ENCODE data around the gene SYNJ2. TPM values are rescaled to one million over a fixed set of nuclear protein-coding genes. Genes with fewer than 3 reads are reported as not detected.

SYNJ2 gene
- total RNA-seq, 1 donor from 2014 or later, result 8.3 TPM

DNA sequence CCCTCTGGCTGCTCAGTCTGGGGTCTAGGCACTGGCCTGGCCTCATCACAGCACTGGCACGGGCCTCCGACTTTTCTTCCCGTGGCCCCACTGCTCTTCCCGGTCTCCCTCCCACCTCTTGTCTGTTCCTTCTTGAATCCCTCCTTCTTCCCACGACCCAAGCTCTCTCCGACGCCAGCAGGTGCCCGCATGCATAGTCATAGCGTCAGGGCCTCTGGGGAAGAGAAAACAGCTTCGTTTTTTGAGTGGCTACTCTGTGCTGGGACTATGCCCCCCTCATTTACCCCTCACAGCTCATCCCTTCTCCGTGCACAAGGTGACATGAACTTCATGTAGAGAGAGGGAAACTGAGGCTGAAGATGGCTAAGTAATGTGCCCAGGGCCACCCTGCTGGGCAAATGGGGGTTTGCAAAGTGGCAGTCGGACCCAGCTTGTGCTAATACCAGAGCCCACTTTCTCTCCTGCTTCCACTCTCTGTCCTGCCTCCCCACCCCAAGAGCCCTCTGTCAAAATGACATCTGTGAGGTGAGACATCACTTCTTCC is 59.2 kb downstream of the SYNJ2 start:
- Histone ChIP-seq H3K27ac (peak overlapping the region; percentile 81), H3K4me1 (peaks cover 45% of the 10 kb centered on the region), H3K4me3 (no peak overlapping the region), H3K27me3 (no peaks in the 10 kb centered on the region), H3K9me3 (no peaks in the 10 kb centered on the region), H3K36me3 (no peaks in the 10 kb centered on the region)
- intact Hi-C loops (cut with DNase I), result no loop called here
- TF ChIP-seq POLR2AphosphoS5 (IDR thresholded peaks at IDR 0.05; ENCODE audit: insufficient read depth in 1 of 2, low read depth in 1 of 2), result no peak
- no peak for TF ChIP-seq POLR2A (IDR thresholded peaks at IDR 0.05)
- TF ChIP-seq, protein P1, sequence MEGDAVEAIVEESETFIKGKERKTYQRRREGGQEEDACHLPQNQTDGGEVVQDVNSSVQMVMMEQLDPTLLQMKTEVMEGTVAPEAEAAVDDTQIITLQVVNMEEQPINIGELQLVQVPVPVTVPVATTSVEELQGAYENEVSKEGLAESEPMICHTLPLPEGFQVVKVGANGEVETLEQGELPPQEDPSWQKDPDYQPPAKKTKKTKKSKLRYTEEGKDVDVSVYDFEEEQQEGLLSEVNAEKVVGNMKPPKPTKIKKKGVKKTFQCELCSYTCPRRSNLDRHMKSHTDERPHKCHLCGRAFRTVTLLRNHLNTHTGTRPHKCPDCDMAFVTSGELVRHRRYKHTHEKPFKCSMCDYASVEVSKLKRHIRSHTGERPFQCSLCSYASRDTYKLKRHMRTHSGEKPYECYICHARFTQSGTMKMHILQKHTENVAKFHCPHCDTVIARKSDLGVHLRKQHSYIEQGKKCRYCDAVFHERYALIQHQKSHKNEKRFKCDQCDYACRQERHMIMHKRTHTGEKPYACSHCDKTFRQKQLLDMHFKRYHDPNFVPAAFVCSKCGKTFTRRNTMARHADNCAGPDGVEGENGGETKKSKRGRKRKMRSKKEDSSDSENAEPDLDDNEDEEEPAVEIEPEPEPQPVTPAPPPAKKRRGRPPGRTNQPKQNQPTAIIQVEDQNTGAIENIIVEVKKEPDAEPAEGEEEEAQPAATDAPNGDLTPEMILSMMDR (IDR thresholded peaks at IDR 0.05), result no peak
- no peak for DNase-seq (ENCODE audit: extremely low spot score in 2 of 2)

DNA sequence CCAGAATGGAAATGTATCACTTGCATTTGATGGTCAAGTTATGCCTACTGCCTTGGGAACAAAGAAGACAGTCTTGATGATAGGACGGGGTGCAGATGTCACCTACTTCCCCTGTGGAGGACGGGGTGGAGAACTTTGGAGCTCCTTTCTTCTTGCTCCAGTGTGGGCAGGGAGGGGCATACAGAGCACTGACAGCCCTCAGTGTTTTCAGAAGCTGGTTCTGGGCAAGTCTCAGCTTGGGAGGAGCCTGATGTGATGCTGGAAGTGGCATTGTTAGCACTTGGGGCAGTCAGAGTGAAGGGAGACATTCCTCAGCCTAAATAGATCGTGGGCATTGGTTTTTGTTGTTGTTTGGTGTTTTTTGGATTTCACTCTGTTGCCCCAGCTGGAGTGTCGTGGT is 59.7 kb downstream of the SYNJ2 start:
- no peak for DNase-seq (ENCODE audit: extremely low spot score in 2 of 2)

DNA sequence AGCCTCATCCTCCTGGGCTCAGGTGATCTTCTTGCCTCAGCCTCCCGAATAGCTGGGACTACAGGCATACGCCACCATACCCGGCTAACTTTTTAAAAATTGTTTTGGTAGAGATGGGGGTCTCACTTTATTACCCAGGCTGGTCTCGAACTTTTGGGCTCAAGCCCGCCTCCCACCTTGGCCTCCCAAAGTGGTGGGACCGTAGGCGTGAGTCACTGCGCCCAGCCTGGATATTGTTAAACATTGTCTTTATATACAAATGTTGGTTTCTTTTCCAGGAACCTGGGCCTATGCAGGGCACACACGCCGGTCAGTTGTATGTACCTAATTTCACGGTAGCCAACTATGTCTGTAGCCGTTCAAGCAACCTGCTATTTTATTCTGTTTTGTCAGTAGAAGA is 60.1 kb downstream of the SYNJ2 start:
- DNase-seq (ENCODE audit: extremely low spot score in 2 of 2), result no peak
- H3K4me1 ChIP-seq, result peaks cover 45% of the 10 kb centered on the region
- H3K9me3 ChIP-seq, result no peaks in the 10 kb centered on the region
- H3K27ac ChIP-seq, result peak overlapping the region; percentile 81
- H3K36me3 ChIP-seq, result no peaks in the 10 kb centered on the region
- no peak overlapping the region for H3K4me3 ChIP-seq
- H3K27me3 ChIP-seq, result no peaks in the 10 kb centered on the region
- intact Hi-C loops (cut with DNase I), result no loop called here
- TF ChIP-seq POLR2A (IDR thresholded peaks at IDR 0.05), result no peak
- TF ChIP-seq, protein P1 (IDR thresholded peaks at IDR 0.05), result no peak
- TF ChIP-seq POLR2AphosphoS5 (IDR thresholded peaks at IDR 0.05; ENCODE audit: insufficient read depth in 1 of 2, low read depth in 1 of 2), result no peak

More for the DNA sequence above, 59.7 kb downstream of the SYNJ2 start:
- peaks cover 45% of the 10 kb centered on the region for H3K4me1 ChIP-seq
- no peaks in the 10 kb centered on the region for H3K36me3 ChIP-seq
- H3K4me3 ChIP-seq, result no peak overlapping the region
- H3K9me3 ChIP-seq, result no peaks in the 10 kb centered on the region
- intact Hi-C loops (cut with DNase I), result no loop called here
- H3K27me3 ChIP-seq, result no peaks in the 10 kb centered on the region
- H3K27ac ChIP-seq, result peak overlapping the region; percentile 81
- TF ChIP-seq POLR2A (IDR thresholded peaks at IDR 0.05) (no peak), POLR2AphosphoS5 (IDR thresholded peaks at IDR 0.05; ENCODE audit: insufficient read depth in 1 of 2, low read depth in 1 of 2) (no peak)
- TF ChIP-seq, protein P1 (IDR thresholded peaks at IDR 0.05), result no peak

DNA sequence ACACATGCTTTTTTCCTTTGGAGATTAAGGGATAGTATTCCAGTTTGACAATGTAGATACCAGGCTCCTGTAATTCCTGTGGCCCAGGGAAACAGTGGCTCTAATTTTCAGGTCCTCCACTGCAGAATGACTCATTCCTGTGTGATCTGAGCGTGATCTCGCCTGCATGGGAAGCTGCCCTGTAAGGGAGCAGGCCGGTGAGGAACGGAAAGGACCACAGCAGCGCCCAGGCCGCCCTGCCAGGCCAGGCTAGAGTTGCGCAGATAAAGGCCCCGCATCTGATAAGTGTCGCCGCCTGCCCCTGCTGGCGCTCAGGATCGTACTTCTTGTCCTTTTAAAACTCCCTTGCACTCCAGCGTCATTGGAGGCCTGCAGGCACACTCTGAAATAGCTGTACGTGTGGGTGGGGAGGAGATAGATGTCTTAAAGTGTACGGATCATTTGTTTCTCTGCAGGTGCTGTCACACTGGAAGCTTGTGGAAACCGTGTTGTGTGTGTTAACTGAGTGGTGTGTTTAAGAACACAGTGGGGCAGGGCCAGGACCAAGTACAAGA is 60.7 kb downstream of the SYNJ2 start:
- Histone ChIP-seq H3K27me3 (no peaks in the 10 kb centered on the region), H3K36me3 (no peaks in the 10 kb centered on the region), H3K9me3 (no peaks in the 10 kb centered on the region), H3K27ac (peak overlapping the region; percentile 81), H3K4me1 (peaks cover 45% of the 10 kb centered on the region), H3K4me3 (no peak overlapping the region)
- TF ChIP-seq, protein P1 (IDR thresholded peaks at IDR 0.05), result no peak
- TF ChIP-seq POLR2AphosphoS5 (IDR thresholded peaks at IDR 0.05; ENCODE audit: insufficient read depth in 1 of 2, low read depth in 1 of 2), result peak; percentile 68 to 80
- no peak for TF ChIP-seq POLR2A (IDR thresholded peaks at IDR 0.05)
- no peak for DNase-seq (ENCODE audit: extremely low spot score in 2 of 2)
- intact Hi-C loops (cut with DNase I), result no loop called here

DNA sequence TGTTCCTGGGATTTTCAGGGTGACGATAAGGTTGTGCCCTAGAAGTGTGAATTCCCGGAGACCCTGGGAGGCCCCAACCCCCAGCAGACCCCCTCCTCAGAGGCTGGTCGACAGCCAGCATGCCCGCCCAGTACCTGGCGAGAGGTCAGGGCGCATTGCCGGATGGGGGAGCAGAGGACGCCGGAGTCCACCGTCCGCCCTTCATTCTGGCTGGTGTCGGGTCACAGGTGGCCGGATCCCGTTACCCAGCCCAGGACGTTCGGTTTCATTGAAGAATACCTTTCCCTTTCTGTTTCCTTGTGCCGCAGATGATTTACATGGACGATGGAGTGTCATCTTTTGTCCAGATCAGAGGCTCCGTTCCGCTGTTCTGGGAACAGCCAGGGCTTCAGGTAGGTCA is 61.3 kb downstream of the SYNJ2 start:
- H3K27me3 ChIP-seq, result no peaks in the 10 kb centered on the region
- DNase-seq (ENCODE audit: extremely low spot score in 2 of 2), result no peak
- no peaks in the 10 kb centered on the region for H3K36me3 ChIP-seq
- peak overlapping the region; percentile 81 for H3K27ac ChIP-seq
- H3K9me3 ChIP-seq, result no peaks in the 10 kb centered on the region
- no peak overlapping the region for H3K4me3 ChIP-seq
- TF ChIP-seq POLR2AphosphoS5 (IDR thresholded peaks at IDR 0.05; ENCODE audit: insufficient read depth in 1 of 2, low read depth in 1 of 2), result no peak
- TF ChIP-seq POLR2A (IDR thresholded peaks at IDR 0.05), result no peak
- TF ChIP-seq, protein P1 (IDR thresholded peaks at IDR 0.05), result no peak
- intact Hi-C loops (cut with DNase I), result no loop called here
- H3K4me1 ChIP-seq, result peaks cover 45% of the 10 kb centered on the region
